Esophagus muscularis mucosa (tissue), 3 donors: ENCODE data around the gene PSMD13.

Experiments used
- CTCF ChIP-seq, 3 experiments: fragments of 200-600 bp in 2 of 3; fragments of 450-650 bp in 1 of 3; sonication (generic) in 2 of 3; IDR thresholded peaks; one replicate each; pipeline ENCODE4 v1.5.1; 2017 to 2019; ENCODE audit warnings: antibody characterized with exemption in 3 of 3, mild to moderate bottlenecking in 2 of 3, moderate library complexity in 1 of 3
- POLR2A ChIP-seq: fragments of 450-650 bp; IDR thresholded peaks from one replicate; pipeline ENCODE4 v1.6.1; 2017; ENCODE audit warnings: antibody characterized with exemption, moderate library complexity, mild to moderate bottlenecking, low read depth

- TF ChIP-seq CTCF (IDR thresholded peaks at IDR 0.05) = no peak
- no peak for TF ChIP-seq POLR2A
Observed at GRCh38 chr11:199782-200181, 37.0 kb upstream of the PSMD13 start.
